GM19035 (cell line): ENCODE results near the gene TWIST2.

Source experiments
- ATAC-seq: cut with Tn5 transposase; IDR thresholded peaks from one replicate; pipeline ENCODE4 v1.9.1; 2021; ENCODE audit not compliant: unreplicated experiment

The TWIST2 gene

DNA sequence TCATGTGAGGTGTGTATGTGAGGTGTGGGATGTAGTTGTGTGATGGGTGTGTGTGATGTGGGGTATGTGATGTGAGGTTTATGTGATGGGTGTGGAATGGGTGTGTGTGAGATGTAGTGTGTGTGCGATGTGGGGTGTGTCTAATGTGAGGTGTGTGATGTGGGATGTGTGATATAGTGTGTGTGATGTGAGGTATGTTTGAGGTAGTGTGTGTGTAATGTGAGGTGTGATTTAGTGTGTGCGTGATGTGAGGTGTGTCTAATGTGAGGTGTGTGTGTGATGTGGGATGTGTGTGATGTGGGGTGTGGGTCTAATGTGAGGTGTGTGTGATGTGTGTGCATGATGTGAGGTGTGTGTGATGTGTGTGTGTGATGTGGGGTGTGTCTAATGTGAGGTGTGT is 55.3 kb downstream of the TWIST2 start:
- no peak for ATAC-seq

DNA sequence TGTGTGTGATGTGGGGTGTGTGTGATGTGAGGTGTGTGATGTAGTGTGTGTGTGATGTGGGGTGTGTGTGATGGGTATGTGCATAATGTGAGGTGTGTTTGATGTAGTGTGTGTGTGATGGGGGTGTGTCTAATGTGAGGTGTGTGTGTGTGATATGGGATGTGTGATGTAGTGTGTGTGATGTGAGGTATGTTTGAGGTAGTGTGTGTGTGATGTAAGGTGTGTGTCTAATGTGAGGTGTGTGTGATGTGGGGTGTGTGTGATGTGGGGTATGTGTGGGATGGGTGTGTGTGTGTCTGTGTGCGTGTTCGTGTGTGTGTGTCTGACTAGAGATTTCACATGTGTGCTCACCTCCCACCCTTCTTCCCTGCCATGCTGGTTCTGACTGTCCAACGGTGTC is 56.3 kb downstream of the TWIST2 start:
- no peak for ATAC-seq

DNA sequence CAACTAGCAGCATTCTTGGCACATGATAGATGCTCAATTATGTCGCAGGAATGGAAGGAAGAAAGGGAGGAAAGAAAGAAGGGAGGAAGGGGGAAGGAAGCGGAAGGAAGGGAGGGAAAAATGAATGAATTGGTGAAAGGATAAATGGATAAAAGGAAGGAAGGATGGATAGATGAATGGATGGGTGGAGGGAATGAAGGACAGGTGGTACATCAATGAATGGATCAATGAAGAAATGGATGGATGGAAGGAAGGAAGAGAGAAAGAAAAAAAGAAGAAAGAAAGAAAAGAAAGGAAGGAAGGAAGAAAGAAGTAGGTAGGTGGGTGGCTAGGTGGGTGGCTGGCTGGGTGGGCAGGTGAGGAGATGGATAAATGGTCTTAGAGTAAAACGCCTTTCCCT is 56.8 kb downstream of the TWIST2 start:
- no peak for ATAC-seq

DNA sequence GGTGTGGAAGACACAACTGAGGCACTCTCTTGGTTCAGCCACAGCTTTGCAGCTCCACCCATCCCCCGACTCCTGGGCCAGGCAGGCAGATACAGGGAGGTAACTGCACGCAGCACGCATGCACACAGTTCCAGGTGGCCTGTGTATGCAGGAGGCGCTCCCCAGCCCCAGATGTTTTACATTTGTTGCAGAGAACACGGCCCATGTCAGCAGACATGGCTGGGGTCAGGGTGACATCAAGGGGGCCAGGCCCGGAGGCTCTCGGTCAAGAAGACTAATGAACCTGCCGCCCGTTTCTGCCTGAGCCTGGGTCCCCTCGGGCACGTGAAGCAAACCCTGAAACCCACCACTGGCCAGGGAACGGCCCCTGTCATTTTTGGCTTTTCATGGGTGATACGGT is 57.3 kb downstream of the TWIST2 start:
- ATAC-seq: no peak

DNA sequence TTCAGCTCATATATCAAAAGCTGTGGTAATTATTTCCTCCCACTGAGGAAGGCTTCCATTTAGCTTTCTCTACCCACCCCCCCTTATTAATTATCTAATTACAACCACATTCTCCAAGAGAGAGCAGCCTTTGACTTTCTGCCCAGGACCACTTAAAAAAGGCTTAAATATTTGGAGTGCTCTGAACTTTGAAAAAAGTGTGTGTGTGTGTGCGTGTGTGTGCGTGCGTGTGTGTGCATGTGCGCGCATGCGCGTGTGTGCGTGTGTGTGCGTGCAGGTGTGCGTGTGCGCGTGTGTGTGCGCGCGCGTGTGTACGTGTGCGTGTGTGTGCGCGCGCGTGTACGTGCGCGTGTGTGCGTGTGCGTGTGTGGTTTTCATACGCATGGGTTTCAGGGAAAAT is 57.8 kb downstream of the TWIST2 start:
- ATAC-seq: no peak

DNA sequence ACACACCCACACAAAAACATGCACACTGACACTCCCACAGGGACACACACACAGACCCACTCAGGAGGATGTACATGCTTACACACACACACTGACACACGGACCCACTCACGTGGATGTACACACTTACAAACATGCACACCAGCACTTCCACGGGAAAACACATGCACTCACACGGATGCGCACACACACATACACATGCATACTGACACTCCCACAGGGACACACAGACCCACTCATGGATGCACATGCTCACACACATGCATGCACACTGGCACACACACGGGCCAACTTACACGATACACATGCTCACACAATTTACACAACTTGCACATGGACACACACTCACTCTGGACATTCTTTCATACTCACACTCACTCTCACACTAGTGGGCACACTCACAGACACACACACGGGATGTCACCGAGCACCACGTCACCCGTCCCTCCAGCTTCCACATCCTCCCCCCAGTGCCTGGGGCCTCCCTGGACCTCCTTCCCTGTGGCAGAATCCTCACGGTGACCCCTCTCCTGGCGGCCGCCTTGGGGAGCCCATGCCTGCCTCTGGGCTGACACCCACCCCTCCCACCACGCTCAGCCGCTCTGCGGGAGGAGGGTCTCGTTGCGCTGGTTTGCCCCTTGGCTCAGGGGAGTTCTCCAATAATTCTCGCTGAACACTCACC is 58.5 kb downstream of the TWIST2 start:
- ATAC-seq: no peak

DNA sequence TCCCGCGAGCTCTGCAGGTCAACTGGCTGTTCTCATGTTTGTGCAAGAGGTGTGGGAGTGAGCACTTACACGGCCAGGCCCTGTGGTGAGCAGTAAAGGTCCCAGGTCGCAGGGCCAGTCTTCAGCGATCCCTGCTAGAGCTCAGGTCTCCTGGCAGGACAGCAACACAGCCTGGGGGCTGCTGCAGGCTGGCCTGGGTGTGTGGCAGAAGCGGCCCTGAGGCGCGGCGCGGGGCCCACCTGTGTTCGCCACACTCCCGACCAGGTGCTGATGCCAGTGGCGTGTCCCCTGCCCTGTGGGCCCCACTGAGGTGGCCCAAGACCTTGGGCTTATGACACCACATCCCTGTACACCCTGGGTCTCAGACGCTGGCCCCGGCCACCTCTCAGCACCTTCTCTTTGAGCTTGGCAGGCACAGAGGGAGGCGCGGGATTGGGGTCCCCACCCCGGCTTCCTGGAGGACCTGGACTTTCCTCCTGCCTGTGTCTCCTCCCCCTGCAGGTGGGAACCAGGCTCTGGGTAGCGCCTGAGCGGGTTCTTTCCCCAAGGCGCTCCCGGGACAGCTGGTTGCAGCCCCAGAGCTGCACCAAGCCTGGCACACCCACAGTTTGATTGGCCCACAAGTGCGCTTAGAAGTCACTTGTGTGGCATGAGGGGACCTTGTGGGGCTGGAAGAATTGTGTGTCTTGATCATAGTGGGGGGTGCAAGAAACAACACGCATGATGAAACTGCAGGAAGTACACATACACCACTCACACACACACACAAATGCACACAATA is 59.2 kb downstream of the TWIST2 start:
- ATAC-seq: no peak

DNA sequence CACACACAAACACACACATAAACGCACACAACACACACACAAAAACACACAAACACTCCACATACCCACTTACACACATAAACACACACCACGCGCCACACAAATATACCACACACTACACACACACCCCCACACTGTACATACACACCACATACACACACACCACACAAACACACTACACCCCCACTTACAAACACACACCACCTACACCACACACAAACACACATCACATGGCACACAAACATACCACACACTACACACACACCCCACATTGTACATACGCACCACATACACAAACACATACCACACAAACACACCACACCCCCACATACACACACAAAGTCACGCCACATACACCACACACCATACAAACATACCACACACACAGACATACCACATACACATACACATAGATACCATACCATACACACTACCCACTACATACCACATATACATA is 59.9 kb downstream of the TWIST2 start:
- ATAC-seq: no peak

DNA sequence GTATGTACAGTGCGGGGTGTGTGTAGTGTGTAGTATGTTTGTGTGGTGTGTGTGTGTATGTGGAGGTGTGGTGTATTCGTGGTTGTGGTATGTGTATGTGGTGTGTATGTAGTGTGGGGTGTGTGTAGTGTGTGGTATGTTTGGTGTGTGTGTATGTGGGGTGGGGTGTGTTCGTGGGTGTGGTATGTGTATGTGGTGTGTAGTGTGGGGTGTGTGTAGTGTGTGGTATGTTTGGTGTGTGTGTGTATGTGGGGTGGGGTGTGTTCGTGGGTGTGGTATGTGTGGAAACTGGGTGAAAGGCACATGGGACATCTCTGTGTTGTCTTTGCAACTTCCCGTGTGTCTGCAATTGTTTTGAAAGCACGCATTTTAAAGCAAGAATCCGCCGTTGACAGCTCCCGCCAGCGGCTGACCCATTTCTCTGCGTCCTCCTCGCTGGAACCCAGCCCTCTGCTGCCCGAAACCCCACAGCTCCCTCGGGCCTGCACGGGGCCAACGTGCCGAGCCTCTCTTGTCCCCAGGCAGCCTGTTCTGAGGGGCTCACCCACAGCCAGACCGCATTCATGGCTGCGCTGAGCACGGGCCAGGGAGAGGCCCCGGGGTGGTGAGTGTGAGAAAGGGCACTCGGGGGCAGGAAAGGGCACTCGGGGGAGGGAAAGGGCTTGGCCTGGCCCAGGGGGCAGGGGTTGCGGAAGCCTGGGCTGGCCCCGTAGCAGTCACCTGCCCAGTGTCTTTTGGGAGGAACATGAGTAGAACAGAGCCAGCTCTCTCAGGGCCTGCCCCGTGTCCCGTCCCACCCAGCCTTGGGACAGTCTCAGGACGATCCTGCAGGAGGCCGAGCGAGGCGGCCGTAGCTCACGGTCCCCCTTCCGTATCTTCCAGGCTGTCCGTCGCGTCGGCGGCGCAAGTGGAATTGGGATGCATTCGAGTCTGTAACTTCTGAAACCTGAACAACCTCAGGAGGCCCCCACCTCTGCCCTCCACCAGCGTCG is 61.4 kb downstream of the TWIST2 start:
- no peak for ATAC-seq

DNA sequence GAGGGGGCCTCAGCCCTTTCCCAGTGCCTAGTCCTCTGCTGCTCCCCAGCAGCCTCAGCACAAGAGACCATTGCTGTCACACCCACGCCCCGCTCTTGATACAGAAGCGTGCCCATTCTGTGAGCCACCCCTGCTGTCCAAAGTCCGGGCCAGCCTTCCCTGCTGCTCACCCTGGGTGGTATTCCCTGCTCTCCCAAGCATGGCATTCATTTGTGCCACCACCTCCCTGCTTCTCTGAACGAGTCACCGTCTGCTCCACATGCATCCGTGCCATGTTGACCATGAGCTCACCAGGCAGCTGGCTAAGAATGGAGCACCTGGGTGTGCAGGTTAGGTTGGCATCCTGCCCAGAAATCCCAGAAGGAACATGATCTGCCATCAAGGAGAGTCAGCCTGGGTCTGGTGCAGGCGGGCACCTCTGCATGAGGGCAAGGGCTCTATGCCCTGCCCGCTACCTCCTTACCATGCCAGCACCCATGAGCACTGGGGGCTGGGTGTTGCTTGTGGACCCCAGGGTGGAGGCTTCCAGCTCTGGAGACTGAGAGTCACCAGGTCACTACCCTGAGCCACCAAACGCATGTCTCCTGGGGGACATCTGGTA is 63.0 kb downstream of the TWIST2 start:
- ATAC-seq: no peak

DNA sequence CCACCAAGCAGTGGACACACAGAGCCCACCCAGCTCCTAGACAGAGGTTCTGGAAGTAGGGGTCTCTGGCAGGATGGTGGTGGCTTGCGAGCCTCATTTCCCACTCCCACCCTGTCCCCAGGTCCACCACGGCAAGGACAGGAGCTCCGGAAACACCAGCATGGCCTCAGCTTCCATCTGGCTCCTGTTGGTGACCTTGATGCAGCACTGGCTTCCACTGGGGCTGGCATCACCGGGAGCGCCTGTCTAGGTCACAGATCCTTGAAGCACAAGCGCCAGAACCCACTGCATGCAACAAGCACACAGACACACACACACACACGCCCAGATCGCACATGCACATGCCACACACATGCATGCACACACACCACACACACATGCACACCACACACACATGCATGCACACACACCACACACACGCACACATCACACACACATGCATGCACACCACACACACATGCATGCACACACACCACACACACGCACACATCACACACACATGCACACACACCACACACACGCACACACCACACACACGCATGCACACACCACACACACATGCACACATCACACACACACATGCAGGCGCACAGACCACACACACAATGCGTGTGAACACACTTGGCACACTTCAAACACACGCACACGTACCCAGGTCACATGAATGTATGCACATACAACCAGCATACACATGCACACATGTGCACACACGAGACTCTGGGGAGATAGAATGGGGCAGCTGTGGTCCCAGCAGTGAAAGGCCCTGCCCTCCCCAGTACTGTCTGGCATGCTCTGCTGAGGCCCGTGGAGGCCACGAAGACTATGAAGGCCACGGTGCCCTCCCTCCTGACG is 63.7 kb downstream of the TWIST2 start:
- no peak for ATAC-seq

DNA sequence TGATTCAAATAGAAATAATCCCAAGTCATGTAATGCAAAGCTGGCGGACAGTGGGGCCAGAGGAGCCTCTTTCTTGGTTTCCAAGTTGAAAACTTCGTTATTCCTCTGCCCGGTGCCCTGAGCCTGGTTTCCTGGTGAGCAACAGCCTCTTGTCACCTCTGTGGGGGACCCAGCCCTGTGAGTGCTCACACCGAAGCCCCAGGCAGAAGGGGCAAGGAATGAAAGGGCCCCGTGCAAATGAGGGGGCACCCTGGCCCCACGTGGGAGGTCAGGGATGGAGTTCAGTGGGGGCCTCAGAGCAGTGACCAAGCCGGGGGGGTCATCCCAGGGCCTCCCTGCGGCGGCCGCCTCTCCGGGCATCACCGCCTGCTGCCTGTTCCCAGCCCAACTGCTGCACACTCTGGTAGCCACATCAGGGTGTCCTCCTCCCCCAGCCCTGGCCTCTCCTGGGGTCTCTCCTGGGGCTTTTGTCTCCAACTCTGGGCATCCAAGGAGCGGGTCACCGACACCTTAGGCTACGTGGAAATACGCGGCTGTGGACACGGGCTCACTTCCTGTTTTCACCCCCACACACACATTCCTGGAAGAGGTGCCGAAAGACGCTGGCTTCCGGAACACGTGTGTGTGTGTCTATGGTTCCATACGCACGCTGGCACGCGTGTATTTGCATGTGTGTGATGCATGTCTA is 64.5 kb downstream of the TWIST2 start:
- no peak for ATAC-seq

DNA sequence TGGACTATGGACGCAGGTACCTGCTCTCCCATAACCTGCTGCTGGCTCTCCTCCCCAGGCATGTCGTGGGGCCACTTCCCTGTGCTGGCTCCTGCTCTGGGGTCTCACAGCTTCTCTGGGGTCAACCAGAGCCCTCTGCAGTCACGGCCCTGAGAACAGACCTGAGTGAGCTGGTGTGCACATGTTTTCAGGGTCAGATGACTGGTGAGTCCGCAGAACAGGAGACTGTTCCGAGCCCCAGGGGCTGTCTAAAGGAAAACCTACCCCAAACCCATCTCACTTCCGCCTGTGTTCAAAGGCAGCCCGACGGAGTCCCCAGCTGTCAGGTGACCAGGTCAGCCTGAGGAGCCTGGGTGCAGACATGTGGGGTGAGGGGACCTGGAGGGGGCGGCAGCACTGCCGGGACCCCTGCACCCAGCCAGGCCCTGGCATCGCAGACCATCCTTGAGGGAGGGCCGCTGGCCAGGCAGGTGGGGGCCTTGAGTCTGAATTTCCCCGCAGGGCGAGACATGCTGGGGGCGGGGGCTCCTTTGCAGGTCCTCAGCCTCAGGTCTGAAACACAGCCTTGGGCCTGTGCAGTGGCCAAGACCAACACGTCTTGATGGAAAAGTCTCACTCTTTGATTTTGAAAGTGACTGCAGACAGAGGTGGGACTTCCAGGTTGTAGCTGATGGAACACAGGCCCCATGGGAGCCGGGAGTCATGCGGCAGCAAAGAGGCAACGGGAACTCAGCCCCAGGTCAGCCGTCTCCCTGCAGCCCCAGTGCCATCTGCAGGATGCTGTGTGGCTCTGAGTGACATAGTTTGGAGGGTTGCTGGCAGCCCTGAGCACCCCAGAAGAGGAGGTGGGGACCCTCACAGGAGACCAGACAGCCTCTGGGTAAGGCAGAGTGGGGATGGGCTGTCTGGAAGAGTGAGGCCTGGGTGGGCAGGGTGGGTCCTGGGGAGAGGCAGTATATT is 65.3 kb downstream of the TWIST2 start:
- ATAC-seq: no peak

DNA sequence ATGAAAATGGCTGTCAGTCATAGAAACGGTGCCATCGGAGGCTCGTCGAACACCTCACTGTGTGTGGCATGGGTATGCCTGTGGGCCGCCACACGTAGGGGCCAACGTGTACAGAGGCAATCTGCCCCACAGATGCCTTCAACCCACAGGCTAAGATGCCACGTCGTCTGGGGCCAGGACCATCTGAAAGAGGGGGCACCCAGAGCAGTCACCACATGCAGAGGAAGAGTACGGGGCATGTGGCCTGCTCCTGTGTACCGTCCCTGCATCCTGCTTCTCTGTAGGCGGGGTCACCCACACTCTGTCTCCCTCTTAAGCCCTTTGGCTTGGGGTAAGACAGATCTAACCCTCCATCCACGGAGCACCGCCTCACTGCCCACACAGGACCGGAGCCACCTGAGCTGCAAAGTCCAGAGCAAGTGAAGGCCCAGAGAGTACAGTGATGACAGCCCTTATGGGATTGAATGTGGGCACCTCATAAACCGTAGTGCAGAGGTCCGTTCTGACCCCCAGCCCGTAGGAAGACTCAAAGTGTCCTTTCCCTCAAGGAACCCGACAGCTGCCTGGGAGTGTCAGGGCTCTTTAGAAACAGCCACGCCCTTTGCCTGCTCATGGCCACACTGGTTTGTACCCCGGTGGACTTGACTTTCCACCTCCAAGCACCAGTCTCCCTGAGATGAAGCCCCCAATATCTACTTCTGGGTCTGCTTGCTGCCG is 66.2 kb downstream of the TWIST2 start:
- no peak for ATAC-seq

DNA sequence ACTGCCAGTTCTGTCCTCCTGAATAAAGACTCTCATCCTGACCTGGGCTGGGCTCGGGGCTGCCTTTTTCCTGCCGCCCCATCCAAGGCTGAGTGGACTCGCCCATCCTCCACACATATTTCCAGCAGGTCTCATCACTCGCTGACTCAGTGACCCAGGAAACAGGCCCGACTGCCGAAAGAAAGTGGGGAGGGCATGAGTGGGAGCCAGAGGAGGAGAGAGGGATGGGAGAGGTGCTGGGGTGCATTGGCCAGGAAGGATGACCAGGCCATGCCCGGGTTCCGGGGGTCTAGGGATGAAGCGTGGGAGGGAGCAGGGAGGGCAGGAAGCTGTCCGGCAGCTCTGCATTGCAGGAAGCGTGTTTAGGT is 66.7 kb downstream of the TWIST2 start:
- no peak for ATAC-seq

DNA sequence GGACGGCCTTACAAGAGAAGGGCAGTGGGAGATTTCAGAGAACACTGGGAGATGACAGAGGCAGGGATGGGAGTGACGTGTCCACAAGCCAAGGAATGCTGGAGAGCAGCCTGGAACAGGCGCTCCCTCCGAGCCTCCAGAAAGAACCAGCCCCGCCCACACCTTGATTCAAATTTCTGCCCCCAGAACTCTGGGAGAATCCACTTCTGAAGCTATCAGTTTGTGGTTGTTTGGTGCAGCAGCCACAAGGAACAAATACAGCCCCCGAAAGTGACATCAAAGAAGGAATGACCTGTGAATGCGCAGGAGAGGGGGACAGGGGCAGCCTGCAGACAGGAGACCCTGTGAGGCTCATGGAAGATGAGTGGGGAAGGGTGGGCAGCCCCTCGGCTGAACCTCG is 67.3 kb downstream of the TWIST2 start:
- no peak for ATAC-seq

DNA sequence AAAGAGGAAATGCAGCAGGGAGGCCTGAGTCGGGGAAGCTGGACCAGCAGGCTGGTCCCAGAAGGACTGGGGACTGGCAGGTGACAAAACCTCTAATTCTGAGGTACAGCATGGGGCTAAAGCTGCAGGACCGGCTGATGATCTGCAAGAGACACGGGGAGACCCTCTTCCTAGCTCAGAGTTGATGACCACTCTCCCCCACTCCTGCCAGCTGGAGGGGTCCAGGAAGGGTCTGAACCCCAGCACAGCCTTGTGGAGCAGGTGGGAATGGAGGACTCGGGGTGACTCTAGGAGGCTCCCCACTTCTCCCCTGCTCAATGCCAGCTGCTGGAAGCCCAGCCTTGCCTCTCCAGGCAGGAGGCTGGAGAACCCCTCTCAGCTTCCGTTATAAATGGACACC is 67.7 kb downstream of the TWIST2 start:
- no peak for ATAC-seq
